DND-41 (cell line): ENCODE results near the gene GNAO1.

Experiments
- EZH2 ChIP-seq: IDR thresholded peaks from 3 replicates; pipeline ENCODE4 v1.6.1; 2012; ENCODE audit warnings: borderline replicate concordance, low read depth, mild to moderate bottlenecking, moderate library complexity, low read length, inconsistent platforms; ENCODE audit not compliant: severe bottlenecking
- TF ChIP-seq, protein P1 (sequence below): IDR thresholded peaks from 2 replicates; pipeline ENCODE4 v1.5.1; 2012; ENCODE audit warnings: borderline replicate concordance, low read length, moderate library complexity, mild to moderate bottlenecking; ENCODE audit not compliant: poor library complexity, severe bottlenecking; ENCODE audit errors: extremely low read depth

- TF ChIP-seq, protein P1, sequence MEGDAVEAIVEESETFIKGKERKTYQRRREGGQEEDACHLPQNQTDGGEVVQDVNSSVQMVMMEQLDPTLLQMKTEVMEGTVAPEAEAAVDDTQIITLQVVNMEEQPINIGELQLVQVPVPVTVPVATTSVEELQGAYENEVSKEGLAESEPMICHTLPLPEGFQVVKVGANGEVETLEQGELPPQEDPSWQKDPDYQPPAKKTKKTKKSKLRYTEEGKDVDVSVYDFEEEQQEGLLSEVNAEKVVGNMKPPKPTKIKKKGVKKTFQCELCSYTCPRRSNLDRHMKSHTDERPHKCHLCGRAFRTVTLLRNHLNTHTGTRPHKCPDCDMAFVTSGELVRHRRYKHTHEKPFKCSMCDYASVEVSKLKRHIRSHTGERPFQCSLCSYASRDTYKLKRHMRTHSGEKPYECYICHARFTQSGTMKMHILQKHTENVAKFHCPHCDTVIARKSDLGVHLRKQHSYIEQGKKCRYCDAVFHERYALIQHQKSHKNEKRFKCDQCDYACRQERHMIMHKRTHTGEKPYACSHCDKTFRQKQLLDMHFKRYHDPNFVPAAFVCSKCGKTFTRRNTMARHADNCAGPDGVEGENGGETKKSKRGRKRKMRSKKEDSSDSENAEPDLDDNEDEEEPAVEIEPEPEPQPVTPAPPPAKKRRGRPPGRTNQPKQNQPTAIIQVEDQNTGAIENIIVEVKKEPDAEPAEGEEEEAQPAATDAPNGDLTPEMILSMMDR = no peak
- TF ChIP-seq EZH2 = no peak
Observed at GRCh38 chr16:56246051-56246817, 54.9 kb downstream of the GNAO1 start.
